ENCODE results near the gene IDUA.
"Not testable (repeated sequence)": the region's sequence is repeated elsewhere in the genome, so short reads cannot be mapped to it uniquely, and the experiment has no call there.

IDUA gene

GRCh38 chr4:1046581-1047011, 59.8 kb downstream of the IDUA start:
- DNase-seq (ENCODE audit: low spot score) = peak; percentile 63

GRCh38 chr4:1047106-1047975, 60.5 kb downstream of the IDUA start:
- DNase-seq (ENCODE audit: low spot score) = no peak

GRCh38 chr4:1047976-1048772, 61.3 kb downstream of the IDUA start:
- no peak for DNase-seq (ENCODE audit: low spot score)

- DNase-seq (ENCODE audit: low spot score) = no peak
Observed at GRCh38 chr4:1048773-1049590, 62.1 kb downstream of the IDUA start.

GRCh38 chr4:1049591-1049905, 62.7 kb downstream of the IDUA start:
- no peak for DNase-seq (ENCODE audit: low spot score)

GRCh38 chr4:1050486-1051213, 63.8 kb downstream of the IDUA start:
- no peak for DNase-seq (ENCODE audit: low spot score)

DNA sequence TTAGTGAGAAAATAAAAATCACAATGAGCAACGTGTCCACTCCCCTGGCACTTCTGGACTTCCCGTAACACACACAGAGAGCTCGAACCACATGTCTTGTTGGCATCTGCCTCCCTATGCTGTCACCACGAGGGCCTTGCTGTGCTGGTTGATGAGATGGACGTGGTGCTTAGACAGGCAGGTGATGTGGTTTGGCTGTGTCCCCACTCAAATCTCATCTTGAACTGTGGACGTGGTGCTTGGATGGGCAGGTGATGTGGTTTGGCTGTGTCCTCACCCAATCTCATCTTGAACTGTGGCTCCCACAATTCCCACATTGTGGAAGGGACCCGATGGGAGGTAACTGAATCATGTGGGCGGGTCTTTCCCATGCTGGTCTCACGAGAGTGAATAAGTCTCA, 64.6 kb downstream of the IDUA start:
- no peak for DNase-seq (ENCODE audit: low spot score)

DNA sequence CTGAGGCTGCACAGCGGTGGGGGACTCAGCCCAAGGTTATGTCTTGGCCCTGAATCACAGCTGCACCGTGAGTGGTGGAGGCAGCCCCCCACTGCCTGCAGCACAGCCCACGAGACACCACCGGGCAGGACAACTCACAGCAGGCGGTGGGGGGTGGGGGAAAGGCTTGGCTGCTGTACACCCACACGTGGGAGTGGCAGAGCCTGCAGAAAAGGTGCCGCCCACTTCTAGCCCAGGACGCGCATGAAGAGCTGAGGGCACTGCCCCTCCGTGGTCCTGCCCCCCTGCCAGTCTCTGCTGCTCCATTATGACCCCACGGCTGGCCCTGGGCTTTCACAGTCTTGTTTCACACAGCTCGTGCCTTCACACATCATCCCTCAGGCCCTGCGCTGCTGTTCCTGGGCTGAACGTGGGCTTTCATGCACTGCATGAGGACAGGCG, 65.4 kb downstream of the IDUA start:
- no peak for DNase-seq (ENCODE audit: low spot score)

GRCh38 chr4:1053080-1053661, 66.3 kb downstream of the IDUA start:
- no peak for DNase-seq (ENCODE audit: low spot score)

DNA sequence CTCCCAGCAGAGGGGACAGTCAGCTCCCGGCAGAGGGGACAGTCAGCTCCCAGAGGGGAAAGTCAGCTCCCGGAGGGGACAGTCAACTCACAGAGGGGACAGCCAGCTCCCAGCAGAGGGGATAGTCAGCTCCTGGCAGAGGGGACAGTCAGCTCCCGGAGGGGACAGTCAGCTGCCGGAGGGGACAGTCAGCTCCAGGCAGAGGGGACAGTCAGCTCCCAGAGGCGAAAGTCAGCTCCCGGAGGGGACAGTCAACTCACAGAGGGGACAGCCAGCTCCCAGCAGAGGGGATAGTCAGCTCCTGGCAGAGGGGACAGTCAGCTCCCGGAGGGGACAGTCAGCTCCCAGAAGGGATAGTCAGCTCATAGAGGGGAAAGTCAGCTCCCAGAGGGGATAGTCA, 67.0 kb downstream of the IDUA start:
- DNase-seq (ENCODE audit: low spot score) = not testable (repeated sequence)
